Measurements from ENCODE around the gene ZCCHC2. TPM values are rescaled to one million over a fixed set of nuclear protein-coding genes. Genes with fewer than 3 reads are reported as not detected.

ZCCHC2 gene
- total and polyA plus RNA-seq, 9 of the 15 experiments (the other 6 are each of a cell fraction or from before 2014, with no cell fraction given): 1.0 to 9.2 (median 6.0) TPM

DNA sequence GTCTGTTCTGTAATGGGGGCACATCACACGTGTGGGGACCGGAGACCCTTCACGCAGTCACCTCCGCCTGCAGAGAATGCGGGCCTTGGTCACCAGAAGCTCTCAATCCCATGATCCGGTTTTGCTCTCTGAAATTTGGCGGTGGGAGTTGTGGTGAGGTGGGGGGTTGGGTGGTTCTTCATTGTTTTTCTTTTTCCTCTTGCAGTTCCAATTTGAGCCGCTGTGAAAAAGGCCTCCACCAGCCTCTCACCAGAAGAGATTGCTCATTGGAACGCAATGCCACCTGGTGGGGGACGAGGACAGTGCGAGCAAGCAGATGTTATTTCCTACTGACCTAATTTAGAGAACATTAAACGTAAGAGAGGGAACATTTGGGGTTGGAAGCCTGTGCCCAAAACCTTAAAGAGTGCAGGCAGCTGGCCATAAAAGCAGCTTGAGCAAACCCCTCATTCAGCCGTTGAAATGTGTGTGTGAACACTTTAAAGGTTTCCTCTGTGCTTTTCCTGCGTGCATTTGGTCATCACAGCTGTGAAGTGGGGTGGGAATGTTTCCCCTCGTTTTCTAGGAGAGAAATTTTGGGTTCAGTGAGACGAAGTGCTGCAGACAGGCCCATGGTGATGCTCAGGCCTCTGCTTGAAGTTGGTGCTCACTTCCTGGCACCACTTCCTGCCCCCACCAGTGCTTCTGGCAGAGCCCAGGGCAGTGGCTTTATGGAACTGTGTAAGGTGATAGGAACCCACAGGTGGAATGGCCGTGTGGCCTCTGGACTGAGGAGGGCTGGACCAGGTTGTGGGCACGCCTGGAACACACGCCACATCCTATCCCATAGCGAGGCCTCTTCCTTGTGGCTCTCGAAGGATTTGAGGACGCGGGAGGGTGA lies 61.7 kb downstream of the ZCCHC2 start:
- intact Hi-C loops (cut with micrococcal nuclease): loop anchor here (1.0 to 5.0 kb wide), 6 partner anchors 53 to 402 kb away; partner anchors contain the start of gene PHLPP1
- Histone ChIP-seq H3K4me1 (replicated peaks in 1 of 2; ENCODE audit: control insufficient read depth in 2 of 2, insufficient read depth in 2 of 2, low read length in 2 of 2) (peaks cover 2 to 3% of the 10 kb centered on the region in 2 experiments; a peak in 1 of 5 replicates), H3K4me3 (no peak overlapping the region), H4K20me1 (replicated peaks; ENCODE audit: control insufficient read depth, insufficient read depth, low read length) (no peaks in the 10 kb centered on the region; the same call in 1 of the 2 replicates), H3K9me1 (ENCODE audit: control insufficient read depth, insufficient read depth, low read length) (no peaks in the 10 kb centered on the region), H3K9ac (ENCODE audit: insufficient read depth in 1 of 2, low read depth in 2 of 2, low read length in 2 of 2) (no peak overlapping the region), H3K27ac (ENCODE audit: extremely low read depth, low read depth, low read length) (no peak overlapping the region), H3K9me3 (replicated peaks; ENCODE audit: control insufficient read depth, insufficient read depth, low read depth, low read length) (no peaks in the 10 kb centered on the region), H2AFZ (ENCODE audit: low read depth, low read length) (peak overlapping the region; percentile 66), H3K36me3 (ENCODE audit: control insufficient read depth, insufficient read depth, low read length) (peaks cover 4% of the 10 kb centered on the region; the same call in 1 of the 3 replicates), H3K27me3 (ENCODE audit: control insufficient read depth in 2 of 2, insufficient read depth in 2 of 2, low read length in 2 of 2) (no peaks in the 10 kb centered on the region), H3K4me2 (ENCODE audit: insufficient read depth, low read length) (no peak overlapping the region), H3K79me2 (ENCODE audit: control insufficient read depth, insufficient read depth, low read length) (no peaks in the 10 kb centered on the region)
- BruUV-seq (replicated peaks): no TSS peak
- peak; percentile 92 for ATAC-seq
- POLR2A ChIA-PET: interaction anchor here (0.5 kb wide), 1 partner anchor 250 kb away, joined by 3 read pairs; no protein-coding TSS in a partner anchor
- FAIRE-seq: peak; percentile 97
- WGBS (ENCODE audit: insufficient coverage, low coverage, missing lambda C conversion rate): 54% methylated on average over 20 of the region's 23 CpGs
- CTCF ChIA-PET (ENCODE audit: low intra/inter-chr PET ratio): interaction anchor here (0.6 to 4.4 kb wide), 8 partner anchors 63 to 401 kb away, joined by 3 to 31 read pairs (median 4); partner anchors contain the start of genes PHLPP1 and TNFRSF11A
- in situ Hi-C loops (cut with MboI): loop anchor here (5.0 kb wide), 1 partner anchor 157 kb away; no protein-coding TSS in a partner anchor
- peak; percentile 77 to 86 (median 79) for DNase-seq (ENCODE audit: extremely low read depth in 1 of 4, low spot score in 3 of 4)
- TF ChIP-seq STAG1 (CRISPR knock-in tag; IDR thresholded peaks at IDR 0.05; ENCODE audit: borderline replicate concordance) (peak; percentile 89; the same call in 1 of the 2 replicates), HDAC1 (IDR thresholded peaks at IDR 0.05) (no peak), PYGO2 (tag; IDR thresholded peaks at IDR 0.05) (no peak), MYC (IDR thresholded peaks at IDR 0.05; ENCODE audit: low read depth, low read length) (0 out of 2 replicates have a peak, but pooled peaks have one; percentile 26), MYC (CRISPR knock-in tag; IDR thresholded peaks at IDR 0.05; ENCODE audit: borderline replicate concordance, low read depth) (no peak), ZNF121 (CRISPR knock-in tag; conservative IDR thresholded peaks at IDR 0.05) (no peak), ZNF316 (IDR thresholded peaks at IDR 0.05) (no peak), RB1 (IDR thresholded peaks at IDR 0.05; ENCODE audit: low read depth) (0 out of 2 replicates have a peak, but pooled peaks have one; percentile 33)
- TF ChIP-seq, protein P1, sequence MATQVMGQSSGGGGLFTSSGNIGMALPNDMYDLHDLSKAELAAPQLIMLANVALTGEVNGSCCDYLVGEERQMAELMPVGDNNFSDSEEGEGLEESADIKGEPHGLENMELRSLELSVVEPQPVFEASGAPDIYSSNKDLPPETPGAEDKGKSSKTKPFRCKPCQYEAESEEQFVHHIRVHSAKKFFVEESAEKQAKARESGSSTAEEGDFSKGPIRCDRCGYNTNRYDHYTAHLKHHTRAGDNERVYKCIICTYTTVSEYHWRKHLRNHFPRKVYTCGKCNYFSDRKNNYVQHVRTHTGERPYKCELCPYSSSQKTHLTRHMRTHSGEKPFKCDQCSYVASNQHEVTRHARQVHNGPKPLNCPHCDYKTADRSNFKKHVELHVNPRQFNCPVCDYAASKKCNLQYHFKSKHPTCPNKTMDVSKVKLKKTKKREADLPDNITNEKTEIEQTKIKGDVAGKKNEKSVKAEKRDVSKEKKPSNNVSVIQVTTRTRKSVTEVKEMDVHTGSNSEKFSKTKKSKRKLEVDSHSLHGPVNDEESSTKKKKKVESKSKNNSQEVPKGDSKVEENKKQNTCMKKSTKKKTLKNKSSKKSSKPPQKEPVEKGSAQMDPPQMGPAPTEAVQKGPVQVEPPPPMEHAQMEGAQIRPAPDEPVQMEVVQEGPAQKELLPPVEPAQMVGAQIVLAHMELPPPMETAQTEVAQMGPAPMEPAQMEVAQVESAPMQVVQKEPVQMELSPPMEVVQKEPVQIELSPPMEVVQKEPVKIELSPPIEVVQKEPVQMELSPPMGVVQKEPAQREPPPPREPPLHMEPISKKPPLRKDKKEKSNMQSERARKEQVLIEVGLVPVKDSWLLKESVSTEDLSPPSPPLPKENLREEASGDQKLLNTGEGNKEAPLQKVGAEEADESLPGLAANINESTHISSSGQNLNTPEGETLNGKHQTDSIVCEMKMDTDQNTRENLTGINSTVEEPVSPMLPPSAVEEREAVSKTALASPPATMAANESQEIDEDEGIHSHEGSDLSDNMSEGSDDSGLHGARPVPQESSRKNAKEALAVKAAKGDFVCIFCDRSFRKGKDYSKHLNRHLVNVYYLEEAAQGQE (IDR thresholded peaks at IDR 0.05; ENCODE audit: borderline replicate concordance): peak; percentile 84
- TF ChIP-seq, protein P1 (CRISPR knock-in tag; IDR thresholded peaks at IDR 0.05; ENCODE audit: low read depth): no peak

All from K562 (cell line).